GM19025 (cell line): ENCODE measurements around the gene CDR2.

ENCODE experiments used
- ATAC-seq: cut with Tn5 transposase; IDR thresholded peaks from one replicate; pipeline ENCODE4 v1.9.1; 2021; ENCODE audit warnings: mild to moderate bottlenecking, low read depth, moderate library complexity; ENCODE audit not compliant: unreplicated experiment

Gene CDR2

GRCh38 chr16:22326771-22327445 is 47.5 kb downstream of the CDR2 start:
- no peak for ATAC-seq

- ATAC-seq = no peak
These were observed 48.1 kb downstream of the CDR2 start for GRCh38 chr16:22326369-22326652.

- no peak for ATAC-seq
These were observed 48.6 kb downstream of the CDR2 start for GRCh38 chr16:22325598-22326368.

- no peak for ATAC-seq
These were observed 49.4 kb downstream of the CDR2 start for GRCh38 chr16:22324787-22325597.

- ATAC-seq = no peak
These were observed 50.2 kb downstream of the CDR2 start for GRCh38 chr16:22323959-22324786.

GRCh38 chr16:22323173-22323958 is 51.1 kb downstream of the CDR2 start:
- ATAC-seq = no peak

- no peak for ATAC-seq
These were observed 51.7 kb downstream of the CDR2 start for GRCh38 chr16:22322741-22323140.

- ATAC-seq = no peak
These were observed 52.4 kb downstream of the CDR2 start for GRCh38 chr16:22322021-22322471.

- ATAC-seq = no peak
These were observed 52.9 kb downstream of the CDR2 start for GRCh38 chr16:22321340-22322001.

GRCh38 chr16:22320572-22321339 is 53.7 kb downstream of the CDR2 start:
- no peak for ATAC-seq

GRCh38 chr16:22318690-22319358 is 55.6 kb downstream of the CDR2 start:
- no peak for ATAC-seq

- ATAC-seq = no peak
These were observed 56.8 kb downstream of the CDR2 start for GRCh38 chr16:22317625-22318024.

- no peak for ATAC-seq
These were observed 57.4 kb downstream of the CDR2 start for GRCh38 chr16:22317001-22317530.

GRCh38 chr16:22316411-22316811 is 58.0 kb downstream of the CDR2 start:
- no peak for ATAC-seq

GRCh38 chr16:22315979-22316378 is 58.4 kb downstream of the CDR2 start:
- no peak for ATAC-seq

GRCh38 chr16:22314661-22315626 is 59.5 kb downstream of the CDR2 start:
- no peak for ATAC-seq
